ENCODE data around the gene SLC44A5. TPM values are rescaled to one million over a fixed set of nuclear protein-coding genes. Genes with fewer than 3 reads are reported as not detected.

Gene SLC44A5
- total and polyA plus RNA-seq, 2 experiments from 2014 or later, result 3.3 to 11.7 TPM

DNA sequence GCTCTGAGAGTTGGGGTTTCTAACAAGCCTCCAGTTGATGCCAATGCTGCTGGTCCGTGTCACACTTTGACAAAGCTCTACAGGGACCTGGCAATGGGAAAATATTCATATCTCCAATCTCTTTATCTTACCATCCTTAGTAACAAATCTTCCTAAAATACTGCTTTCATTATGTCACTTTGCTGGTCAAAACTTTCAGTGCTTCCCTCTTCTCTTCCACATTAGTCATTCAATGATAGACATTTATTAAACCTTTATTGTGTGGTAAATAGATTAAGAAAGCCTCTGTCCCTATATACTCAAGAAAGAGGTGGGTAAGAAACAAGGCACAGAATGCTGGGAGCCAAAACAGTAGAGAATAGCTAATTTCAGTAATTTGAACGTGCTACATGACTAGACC lies 79.3 kb downstream of the SLC44A5 start (continued):
- no peak for TF ChIP-seq JUNB (IDR thresholded peaks at IDR 0.05; ENCODE audit: unreplicated experiment)
- TF ChIP-seq, protein P1, sequence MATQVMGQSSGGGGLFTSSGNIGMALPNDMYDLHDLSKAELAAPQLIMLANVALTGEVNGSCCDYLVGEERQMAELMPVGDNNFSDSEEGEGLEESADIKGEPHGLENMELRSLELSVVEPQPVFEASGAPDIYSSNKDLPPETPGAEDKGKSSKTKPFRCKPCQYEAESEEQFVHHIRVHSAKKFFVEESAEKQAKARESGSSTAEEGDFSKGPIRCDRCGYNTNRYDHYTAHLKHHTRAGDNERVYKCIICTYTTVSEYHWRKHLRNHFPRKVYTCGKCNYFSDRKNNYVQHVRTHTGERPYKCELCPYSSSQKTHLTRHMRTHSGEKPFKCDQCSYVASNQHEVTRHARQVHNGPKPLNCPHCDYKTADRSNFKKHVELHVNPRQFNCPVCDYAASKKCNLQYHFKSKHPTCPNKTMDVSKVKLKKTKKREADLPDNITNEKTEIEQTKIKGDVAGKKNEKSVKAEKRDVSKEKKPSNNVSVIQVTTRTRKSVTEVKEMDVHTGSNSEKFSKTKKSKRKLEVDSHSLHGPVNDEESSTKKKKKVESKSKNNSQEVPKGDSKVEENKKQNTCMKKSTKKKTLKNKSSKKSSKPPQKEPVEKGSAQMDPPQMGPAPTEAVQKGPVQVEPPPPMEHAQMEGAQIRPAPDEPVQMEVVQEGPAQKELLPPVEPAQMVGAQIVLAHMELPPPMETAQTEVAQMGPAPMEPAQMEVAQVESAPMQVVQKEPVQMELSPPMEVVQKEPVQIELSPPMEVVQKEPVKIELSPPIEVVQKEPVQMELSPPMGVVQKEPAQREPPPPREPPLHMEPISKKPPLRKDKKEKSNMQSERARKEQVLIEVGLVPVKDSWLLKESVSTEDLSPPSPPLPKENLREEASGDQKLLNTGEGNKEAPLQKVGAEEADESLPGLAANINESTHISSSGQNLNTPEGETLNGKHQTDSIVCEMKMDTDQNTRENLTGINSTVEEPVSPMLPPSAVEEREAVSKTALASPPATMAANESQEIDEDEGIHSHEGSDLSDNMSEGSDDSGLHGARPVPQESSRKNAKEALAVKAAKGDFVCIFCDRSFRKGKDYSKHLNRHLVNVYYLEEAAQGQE (IDR thresholded peaks at IDR 0.05; ENCODE audit: unreplicated experiment), result no peak
- no peak for TF ChIP-seq NANOG (IDR thresholded peaks at IDR 0.05; ENCODE audit: borderline replicate concordance)
- TF ChIP-seq ETS1 (IDR thresholded peaks at IDR 0.05), result no peak
- no peak for TF ChIP-seq EZH2 (IDR thresholded peaks at IDR 0.05; ENCODE audit: low read depth, unreplicated experiment)
- no peak for TF ChIP-seq CTCF (conservative IDR thresholded peaks at IDR 0.05; ENCODE audit: low read depth in 2 of 2)
- no peak for TF ChIP-seq ZNF331 (CRISPR knock-in tag; IDR thresholded peaks at IDR 0.05; ENCODE audit: low read depth)
- no peak for TF ChIP-seq STAT1 (IDR thresholded peaks at IDR 0.05; ENCODE audit: unreplicated experiment)

DNA sequence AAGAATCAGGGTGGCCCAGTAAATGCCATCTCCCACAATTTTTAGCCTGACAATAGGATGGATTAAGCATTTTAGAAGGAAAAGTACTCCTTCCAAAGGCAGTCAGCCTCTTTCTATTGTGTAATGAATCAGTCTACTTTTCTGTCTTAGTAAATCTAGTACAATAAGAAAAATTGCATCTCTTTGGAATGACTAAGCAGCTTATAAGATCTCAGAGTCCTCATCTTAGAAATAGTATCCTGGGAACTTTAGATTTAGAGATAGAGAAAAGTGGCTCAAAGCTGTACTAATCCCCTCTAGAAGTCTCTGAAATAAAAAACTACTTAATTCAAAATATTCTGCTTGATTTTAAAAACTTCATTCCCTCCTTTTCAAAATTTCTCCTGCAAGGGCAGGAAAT lies 81.4 kb downstream of the SLC44A5 start:
- H2AFZ ChIP-seq, result no peak overlapping the region
- H3K79me2 ChIP-seq (replicated peaks; ENCODE audit: insufficient read depth), result no peaks in the 10 kb centered on the region
- no peak overlapping the region for H3K4me3 ChIP-seq
- H4K20me1 ChIP-seq (replicated peaks; ENCODE audit: insufficient read depth), result no peaks in the 10 kb centered on the region
- no peaks in the 10 kb centered on the region for H3K36me3 ChIP-seq (ENCODE audit: insufficient read depth)
- H3K4me2 ChIP-seq, result no peak overlapping the region
- peaks cover 4% of the 10 kb centered on the region for H3K4me1 Mint-ChIP-seq
- H3F3A ChIP-seq (replicated peaks; ENCODE audit: low read depth), result no peaks in the 10 kb centered on the region
- H3K4me3 Mint-ChIP-seq, result no peak overlapping the region
- H3K36me3 Mint-ChIP-seq (ENCODE audit: low read depth), result no peaks in the 10 kb centered on the region
- H3K27ac Mint-ChIP-seq, result no peak overlapping the region
- H3K27ac ChIP-seq (ENCODE audit: low read depth), result no peak overlapping the region
- no peaks in the 10 kb centered on the region for H3K9me2 ChIP-seq (ENCODE audit: insufficient read depth)
- DNase-seq (ENCODE audit: low spot score) (no peak), ATAC-seq (no peak)
- no peaks in the 10 kb centered on the region for H3K27me3 ChIP-seq (ENCODE audit: insufficient read depth)
- H3K9me3 Mint-ChIP-seq, result no peaks in the 10 kb centered on the region
- H3K27me3 Mint-ChIP-seq (ENCODE audit: insufficient read depth, low read depth, poor library complexity), result peaks cover 2% of the 10 kb centered on the region
- H3K4me1 ChIP-seq (ENCODE audit: insufficient read depth), result peaks cover 10% of the 10 kb centered on the region; the same call in 1 of the 2 replicates
- TF ChIP-seq JUNB (IDR thresholded peaks at IDR 0.05; ENCODE audit: unreplicated experiment) (no peak), CTCF (conservative IDR thresholded peaks at IDR 0.05; ENCODE audit: low read depth in 2 of 2) (no peak), ETS1 (IDR thresholded peaks at IDR 0.05) (no peak), CREB1 (CRISPR knock-in tag; IDR thresholded peaks at IDR 0.05; ENCODE audit: low read depth) (no peak), EZH2phosphoT487 (IDR thresholded peaks at IDR 0.05; ENCODE audit: unreplicated experiment) (no peak), ZNF331 (CRISPR knock-in tag; IDR thresholded peaks at IDR 0.05; ENCODE audit: low read depth) (no peak), EZH2 (IDR thresholded peaks at IDR 0.05; ENCODE audit: low read depth, unreplicated experiment) (no peak)
